Lower leg skin (tissue), 3 donors: Measurements from ENCODE around the gene OSBPL9.

Source experiments
- POLR2A ChIP-seq, 2 donors: fragments of 450-650 bp; IDR thresholded peaks; one replicate each; pipeline ENCODE4 v1.6.1; 2016 to 2017; ENCODE audit warnings: antibody characterized with exemption in 2 of 2, mild to moderate bottlenecking in 1 of 2, moderate library complexity in 1 of 2
- TF ChIP-seq, protein P1 (sequence below), 3 donors: fragments of 450-650 bp; IDR thresholded peaks; one replicate each; pipeline ENCODE4 v1.5.1; 2016; ENCODE audit warnings: antibody characterized with exemption in 3 of 3, mild to moderate bottlenecking in 3 of 3, moderate library complexity in 2 of 3

DNA sequence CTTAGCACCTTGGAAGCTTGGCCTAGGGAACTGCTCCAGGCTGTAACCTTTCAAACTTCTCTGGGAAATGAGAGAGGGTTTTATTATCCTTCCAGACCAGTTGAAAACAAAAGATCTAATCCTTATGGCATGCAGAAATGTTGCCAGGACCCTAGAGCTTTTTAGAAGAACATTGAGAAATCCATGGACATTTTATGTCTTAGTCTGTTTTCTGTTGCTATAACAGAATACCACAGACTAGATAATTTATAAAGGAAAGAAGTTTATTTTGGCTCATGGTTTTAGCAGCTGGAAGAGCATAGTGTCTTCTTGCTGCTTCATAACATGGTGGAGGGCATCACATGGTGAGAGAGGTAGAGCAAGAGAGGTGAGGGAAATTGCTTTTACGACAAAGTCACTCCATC is 25.8 kb downstream of the OSBPL9 start:
- TF ChIP-seq, protein P1, sequence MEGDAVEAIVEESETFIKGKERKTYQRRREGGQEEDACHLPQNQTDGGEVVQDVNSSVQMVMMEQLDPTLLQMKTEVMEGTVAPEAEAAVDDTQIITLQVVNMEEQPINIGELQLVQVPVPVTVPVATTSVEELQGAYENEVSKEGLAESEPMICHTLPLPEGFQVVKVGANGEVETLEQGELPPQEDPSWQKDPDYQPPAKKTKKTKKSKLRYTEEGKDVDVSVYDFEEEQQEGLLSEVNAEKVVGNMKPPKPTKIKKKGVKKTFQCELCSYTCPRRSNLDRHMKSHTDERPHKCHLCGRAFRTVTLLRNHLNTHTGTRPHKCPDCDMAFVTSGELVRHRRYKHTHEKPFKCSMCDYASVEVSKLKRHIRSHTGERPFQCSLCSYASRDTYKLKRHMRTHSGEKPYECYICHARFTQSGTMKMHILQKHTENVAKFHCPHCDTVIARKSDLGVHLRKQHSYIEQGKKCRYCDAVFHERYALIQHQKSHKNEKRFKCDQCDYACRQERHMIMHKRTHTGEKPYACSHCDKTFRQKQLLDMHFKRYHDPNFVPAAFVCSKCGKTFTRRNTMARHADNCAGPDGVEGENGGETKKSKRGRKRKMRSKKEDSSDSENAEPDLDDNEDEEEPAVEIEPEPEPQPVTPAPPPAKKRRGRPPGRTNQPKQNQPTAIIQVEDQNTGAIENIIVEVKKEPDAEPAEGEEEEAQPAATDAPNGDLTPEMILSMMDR (IDR thresholded peaks at IDR 0.05), result no peak
- no peak for TF ChIP-seq POLR2A (IDR thresholded peaks at IDR 0.05)
